RPMI7951 (cell line): ENCODE data around the gene PPP1R11. TPM values are rescaled to one million over a fixed set of nuclear protein-coding genes. Genes with fewer than 3 reads are reported as not detected.

Experiments
- DNase-seq: peaks from one replicate; pipeline ENCODE4 v3.0.0-alpha.2; 2012; ENCODE audit warnings: low read depth
- total RNA-seq: library from RNA; depleted of rRNA; stranded (reverse); fragments of >200 nt; shearing (Covaris generic); gene quantifications from 2 replicates; pipeline ENCODE4 v1.2.3, GENCODE V29; 2014

PPP1R11 gene
- total RNA-seq, 1 experiment from 2014 or later = 65.7 TPM

DNA sequence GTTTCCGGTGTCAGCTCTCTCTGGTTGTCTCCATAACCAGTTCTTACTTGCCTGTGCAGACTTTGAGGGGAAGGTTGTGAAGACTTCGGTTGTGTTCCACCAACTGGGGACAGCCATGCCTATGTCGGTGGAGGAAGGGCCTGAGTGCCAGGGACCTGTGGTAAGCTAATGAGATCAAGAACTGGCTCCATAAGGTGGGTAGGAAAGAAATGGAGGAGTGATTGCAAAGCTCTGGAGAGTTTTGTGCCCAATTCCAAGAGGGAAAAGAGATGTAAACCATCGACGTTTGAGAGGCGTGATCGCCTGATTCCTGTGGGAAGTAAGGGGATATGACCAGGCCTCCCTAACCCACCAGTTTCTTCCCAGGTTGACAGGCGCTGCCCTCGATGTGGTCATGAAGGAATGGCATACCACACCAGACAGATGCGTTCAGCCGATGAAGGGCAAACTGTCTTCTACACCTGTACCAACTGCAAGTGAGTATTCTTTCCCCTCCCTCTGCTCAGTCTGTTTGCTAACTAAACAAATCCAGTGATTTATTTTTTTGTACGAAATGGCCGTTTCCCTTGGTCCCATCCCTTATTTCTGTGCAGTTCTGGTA lies 5.0 kb upstream of the PPP1R11 start:
- DNase-seq = peak; percentile 33

DNA sequence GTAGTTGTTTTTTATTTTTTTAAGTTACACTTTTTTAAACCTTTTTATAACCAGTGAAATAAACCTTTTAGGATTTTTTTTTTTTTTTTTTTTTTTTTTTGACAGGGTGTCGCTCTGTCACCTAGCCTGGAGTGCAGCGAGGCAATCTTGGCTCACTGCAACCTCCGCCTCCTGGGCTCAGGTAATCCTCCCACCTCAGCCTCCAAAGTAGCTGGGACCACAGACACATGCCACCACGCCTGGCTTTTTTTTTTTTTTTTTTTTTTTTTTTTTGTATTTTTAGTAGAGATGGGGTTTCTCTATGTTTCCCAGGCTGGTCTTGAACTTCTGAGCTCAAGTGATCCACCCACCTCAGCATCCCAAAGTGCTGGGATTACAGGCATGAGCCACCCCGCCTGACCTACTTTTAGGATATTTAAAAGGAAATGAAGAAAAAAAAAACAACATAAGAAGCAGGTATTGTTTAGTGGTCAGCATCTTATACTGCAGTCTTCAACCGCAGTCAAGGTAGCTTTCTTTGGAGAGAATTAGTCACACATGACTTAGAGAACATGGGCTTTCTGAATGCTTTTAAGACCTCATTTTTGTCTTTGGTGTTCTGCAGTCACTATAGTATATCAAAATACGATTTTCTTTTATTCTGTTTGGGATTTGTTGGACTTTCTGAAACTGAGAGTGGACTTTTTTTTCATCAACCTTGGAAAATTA lies 4.4 kb upstream of the PPP1R11 start:
- no peak for DNase-seq

DNA sequence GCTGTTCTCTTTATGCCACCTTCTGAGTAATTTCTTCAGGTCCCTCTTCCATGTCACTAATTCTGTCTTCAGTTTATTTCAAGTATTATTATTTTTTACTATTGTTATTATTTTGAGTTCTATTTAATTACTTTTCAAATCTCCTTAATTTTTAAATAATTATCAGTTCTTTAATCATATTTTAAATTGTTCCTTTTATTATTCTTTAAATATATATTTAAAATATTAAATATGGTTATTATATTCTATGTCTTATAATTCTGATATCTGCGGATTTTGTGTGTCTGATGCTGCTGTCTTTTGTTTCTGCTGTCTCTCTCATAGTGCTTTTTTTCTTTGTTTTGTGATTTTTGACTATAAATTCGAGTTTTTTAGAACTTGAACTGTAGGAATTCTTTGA lies 3.7 kb upstream of the PPP1R11 start:
- no peak for DNase-seq

DNA sequence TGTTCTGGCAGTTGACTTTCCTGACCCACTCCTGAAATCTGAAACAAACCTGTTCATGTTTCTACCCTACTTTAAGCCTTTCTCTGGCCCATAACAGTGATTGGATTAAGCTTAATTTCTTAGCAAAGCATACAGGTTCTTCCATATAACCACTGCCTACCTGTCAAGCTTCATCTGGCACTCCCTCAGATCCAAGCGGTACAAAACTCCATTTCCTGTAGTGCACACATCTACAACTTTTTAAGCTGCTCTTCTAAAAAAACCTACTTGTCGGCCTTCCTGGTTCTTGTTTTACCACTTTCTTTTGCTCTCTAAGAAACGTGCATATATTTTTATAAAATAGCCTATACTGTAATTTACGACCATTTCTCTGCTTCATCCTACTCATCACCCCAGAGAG lies 916 bp upstream of the PPP1R11 start:
- DNase-seq = no peak

- DNase-seq = no peak
These were observed 602 bp downstream of the PPP1R11 start for GRCh38 chr6:30067460-30068139.

DNA sequence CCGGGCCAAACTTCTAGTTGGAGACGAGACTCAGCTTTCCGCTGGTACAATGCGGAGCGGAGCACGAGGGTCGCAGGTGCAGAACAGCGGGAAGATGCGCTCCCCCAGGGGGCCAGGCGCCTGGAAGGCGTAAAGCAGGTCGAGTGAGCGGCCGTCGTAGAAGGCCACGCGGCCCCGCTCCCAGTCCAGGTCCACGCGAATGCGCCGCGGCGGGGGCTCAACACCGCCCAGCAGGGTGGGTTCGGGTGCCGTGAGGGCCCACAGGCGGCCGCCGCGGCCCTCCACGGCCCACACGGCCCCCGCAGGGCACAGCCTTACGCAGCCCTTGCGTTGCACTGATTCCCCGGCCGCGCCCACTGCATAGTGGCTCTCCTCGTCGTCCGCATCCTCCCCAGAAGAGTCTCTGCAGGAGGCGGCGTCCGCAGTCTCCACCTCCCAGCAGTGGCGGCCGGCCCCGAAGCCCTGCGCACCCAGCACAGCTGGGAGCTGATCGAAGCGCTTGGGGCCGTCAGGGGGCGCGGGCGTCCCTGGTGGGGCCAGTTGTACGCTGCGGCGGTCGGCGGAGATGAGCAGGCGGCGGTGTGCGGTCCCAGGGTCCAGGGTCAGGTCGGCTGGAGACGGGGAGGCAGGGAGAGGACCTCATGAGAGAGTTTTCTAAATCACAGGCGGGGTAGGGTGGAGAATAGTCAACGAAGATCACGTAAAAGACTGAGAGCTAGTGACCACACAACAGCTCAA lies 4.3 kb downstream of the PPP1R11 start:
- no peak for DNase-seq

DNA sequence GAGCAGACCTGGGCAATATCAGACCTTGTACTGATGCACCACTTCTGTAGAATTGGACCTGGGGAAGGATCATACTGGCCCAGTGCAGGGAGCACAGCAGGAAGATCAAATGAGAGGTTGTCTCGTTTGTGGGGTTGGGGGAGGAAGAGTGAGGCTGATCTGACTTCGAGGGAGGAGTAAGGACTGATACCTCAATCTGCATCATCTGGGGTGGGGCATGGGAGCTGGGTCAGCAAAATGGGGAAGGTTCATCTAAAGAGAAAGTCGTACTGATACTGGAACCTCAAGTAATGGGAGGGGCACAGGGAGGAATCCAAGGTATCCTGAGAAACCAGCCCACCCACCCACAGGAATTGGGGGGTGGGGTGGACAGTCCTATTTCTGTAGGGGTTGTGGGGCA lies 4.9 kb downstream of the PPP1R11 start:
- DNase-seq = no peak

DNA sequence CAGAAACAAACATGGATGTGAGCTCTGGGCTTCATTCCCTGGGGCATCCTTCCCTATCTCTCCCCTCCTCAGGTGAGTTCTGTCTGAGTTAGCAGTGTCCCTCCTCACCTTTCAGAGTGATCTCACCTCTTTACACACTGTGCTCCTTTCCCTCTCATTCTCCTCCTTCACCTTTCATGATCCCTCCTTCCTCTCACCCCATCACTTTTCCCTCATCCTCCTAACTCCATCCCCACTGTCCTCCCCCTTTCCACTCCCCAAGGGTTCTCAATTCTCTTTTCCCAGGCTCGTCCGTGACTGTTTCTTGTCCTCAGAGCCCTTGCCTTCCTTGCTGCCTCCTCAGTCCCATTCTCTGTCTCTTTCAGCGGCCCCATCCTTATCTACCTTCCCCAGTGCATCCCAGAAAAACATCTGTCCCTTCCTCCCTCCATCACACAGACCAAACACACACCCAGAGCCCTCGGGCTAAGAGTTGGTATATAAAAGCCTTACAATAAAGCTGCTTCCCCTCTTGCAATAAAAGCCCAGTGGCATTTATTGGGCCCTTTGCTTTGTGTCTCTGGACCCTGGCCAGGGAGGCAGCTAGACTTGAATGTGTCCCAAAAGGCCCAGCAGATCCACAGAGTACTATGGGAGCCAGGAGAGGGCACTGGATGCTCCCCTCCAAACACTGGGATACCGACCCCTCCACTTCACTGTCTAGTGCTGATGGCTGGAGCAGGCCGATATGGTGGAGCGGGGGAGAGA lies 6.7 kb downstream of the PPP1R11 start:
- no peak for DNase-seq

GRCh38 chr6:30074331-30075093 lies 7.5 kb downstream of the PPP1R11 start:
- DNase-seq = peak; percentile 11

GRCh38 chr6:30075094-30075789 lies 8.2 kb downstream of the PPP1R11 start, which contains the start of gene RNF39:
TSS of gene RNF39 (minus strand) at chr6:30075769. CDS start at chr6:30075585, 184 bp downstream.
- DNase-seq = no peak

DNA sequence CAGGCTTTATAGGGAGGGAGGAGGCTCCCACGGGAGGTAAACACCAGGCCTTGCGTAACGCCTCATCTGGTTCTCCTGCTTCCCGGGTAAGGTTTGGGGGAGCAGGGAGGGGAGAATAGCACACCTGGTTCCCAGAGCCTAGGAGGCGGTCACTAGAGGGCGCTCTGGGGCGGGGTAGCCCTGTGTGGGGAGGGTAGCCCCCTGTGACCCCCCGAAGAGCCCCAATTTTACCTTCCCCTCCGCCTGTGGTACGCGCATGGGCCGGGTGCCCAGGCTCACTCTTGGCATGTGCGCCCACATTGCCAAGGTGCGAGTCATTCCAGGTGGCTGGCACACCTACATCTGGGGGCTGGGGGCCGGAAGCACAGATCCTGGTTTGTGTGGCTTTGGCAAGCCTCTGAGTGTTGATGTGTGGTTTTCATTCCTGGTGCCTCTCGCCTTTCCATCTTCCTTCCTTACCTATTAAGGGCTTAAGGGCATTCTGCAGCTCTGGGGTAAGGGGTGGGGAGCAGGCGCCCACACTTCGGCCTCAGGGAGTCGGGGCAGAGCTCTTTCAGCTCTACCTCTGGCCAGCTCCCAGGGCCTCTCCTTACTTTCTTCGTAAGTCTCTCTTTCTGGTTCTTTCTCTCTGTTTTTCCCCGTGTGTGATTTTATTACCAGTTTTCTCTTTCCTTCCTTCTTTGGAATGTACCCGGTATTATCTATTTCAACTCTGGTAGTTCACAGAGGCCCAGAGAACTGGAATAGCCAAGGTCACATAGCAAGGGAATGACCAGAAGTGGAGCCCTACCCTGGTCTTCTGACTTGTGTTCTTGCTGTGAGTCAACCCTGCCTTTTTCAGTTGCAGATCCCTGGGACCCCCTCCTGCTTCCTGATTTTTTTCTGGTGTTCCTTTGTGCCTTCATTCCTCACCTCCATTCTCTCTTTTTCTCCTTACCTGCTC lies 9.1 kb downstream of the PPP1R11 start:
- DNase-seq = no peak

DNA sequence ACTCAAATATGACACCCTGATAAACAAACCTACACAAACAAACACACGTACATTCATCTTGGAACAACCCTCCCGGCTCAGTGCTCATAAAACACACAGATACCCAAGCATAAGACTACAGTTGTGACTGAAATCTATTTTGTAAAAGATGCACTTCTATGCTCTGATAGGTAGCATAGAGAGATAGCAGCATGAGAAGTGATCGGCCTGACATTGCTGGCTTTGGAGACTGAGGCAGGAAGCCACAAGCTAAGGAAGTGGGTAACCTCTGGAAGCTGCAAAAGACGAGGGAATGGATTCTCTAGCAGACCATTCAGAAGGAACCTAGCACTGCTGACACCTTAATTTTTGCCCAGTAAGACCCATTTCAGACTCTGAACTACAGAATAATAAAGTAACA lies 10.2 kb downstream of the PPP1R11 start:
- DNase-seq = no peak

GRCh38 chr6:30087876-30088275 lies 20.9 kb downstream of the PPP1R11 start:
- no peak for DNase-seq

- peak; percentile 79 for DNase-seq
These were observed 24.8 kb downstream of the PPP1R11 start for GRCh38 chr6:30091577-30092381.

- DNase-seq = no peak
These were observed 26.0 kb downstream of the PPP1R11 start for GRCh38 chr6:30092852-30093543.

DNA sequence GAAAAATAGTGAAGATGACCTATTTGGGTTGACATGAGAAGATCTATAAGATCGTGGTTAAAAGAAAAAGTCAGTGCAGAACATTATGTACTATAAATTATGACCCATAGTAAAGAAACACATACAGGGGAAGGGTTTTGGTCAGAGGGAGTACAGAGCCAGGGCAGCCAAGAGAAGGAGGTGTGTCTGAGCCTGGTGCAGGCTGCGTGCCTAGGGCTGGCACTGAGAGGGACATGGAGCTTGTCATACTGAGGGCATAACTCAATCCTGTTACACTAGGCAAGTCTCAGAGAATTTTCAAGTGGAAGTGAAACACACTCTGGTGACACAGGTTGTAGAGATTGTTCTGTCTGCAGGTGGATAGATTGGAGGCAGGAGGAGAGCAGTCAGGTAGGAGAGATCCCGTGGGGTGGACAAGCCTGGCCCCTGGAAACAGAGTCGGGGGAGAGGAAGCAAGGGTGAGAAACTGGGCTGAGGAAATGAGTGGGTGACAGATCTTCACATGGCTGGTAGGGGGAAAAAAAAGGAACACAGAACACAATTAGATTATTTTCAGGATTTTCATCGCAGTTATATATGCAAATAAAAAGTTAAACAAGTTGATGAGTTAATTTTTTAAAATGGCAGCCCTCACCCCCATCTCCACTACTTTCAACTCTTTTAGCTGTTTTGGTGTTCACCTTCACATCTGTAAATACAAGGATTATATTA lies 27.1 kb downstream of the PPP1R11 start:
- DNase-seq = no peak

DNA sequence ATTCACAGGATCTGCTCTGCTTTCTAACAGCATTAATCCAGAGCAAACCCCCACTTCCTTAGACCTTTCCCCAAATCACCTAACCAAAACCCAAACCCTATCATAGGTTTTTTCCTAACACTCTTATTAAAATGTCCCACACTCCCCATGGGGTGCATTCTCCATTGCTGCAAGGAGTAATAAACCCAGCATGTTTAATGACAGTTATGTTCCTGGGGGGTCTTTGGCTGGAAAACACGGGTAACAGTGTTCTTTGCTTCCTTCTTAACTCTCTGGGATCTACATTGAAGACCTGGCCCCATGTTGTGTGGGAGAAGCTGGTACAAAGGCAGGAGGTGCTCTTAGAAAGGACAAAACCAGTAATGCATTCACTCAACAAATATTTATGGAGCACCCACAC lies 29.8 kb downstream of the PPP1R11 start:
- no peak for DNase-seq
